COR-L47 (cell line): ENCODE results near the gene IL1A.

Source experiments
- DNase-seq: peaks from one replicate; lab custom pipeline; 2025; lab: John Stamatoyannopoulos, UW

IL1A gene

GRCh38 chr2:112792419-112792818 lies 8.1 kb upstream of the IL1A start:
- DNase-seq = no peak

GRCh38 chr2:112791693-112792230 lies 7.5 kb upstream of the IL1A start:
- no peak for DNase-seq

DNA sequence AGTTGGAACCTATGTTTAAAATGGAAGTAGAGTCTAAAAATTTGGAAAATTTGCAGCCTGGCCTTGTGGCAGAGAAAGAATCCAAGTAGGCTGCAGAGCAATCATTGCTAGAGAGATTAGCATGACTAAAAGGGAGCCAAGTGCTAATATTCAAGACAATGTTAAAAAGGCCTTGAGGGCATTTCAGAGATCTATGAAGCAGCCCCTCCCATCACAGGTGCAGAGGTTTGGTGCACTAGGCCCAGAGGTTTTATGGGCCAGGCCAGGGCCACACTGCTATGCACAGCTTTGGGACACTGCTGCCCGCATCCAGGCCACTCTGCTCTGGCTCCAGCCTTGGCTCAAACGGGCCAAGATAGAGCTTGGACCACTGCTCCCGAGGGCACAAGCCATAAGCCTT lies 6.7 kb upstream of the IL1A start:
- DNase-seq = no peak

- no peak for DNase-seq
These were observed 6.0 kb upstream of the IL1A start for GRCh38 chr2:112790305-112790704.

- no peak for DNase-seq
These were observed 4.9 kb upstream of the IL1A start for GRCh38 chr2:112789186-112789585.

GRCh38 chr2:112788653-112789052 lies 4.4 kb upstream of the IL1A start:
- DNase-seq = no peak

GRCh38 chr2:112787729-112788393 lies 3.6 kb upstream of the IL1A start:
- no peak for DNase-seq

DNA sequence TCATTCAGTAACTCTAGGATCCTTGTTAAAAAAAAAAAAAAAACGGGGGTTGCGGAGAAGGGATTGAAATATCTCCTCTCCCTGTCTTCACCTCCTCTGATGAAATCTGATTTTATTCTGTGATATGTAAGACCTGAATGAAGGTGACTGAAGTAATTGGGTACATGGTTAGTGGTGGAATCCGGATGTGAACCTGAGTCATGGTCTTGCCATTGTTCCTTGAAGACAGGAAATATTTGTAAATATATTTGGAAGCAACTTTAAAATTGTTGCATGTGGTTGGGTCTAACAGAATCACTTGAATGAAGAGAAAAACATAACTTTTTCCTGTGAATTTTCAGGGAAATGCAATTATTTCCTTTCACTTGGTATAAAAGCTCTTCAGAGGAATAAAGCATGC lies 3.0 kb upstream of the IL1A start:
- DNase-seq = no peak

- DNase-seq = no peak
These were observed 1.0 kb downstream of the IL1A start for GRCh38 chr2:112783187-112783714.

DNA sequence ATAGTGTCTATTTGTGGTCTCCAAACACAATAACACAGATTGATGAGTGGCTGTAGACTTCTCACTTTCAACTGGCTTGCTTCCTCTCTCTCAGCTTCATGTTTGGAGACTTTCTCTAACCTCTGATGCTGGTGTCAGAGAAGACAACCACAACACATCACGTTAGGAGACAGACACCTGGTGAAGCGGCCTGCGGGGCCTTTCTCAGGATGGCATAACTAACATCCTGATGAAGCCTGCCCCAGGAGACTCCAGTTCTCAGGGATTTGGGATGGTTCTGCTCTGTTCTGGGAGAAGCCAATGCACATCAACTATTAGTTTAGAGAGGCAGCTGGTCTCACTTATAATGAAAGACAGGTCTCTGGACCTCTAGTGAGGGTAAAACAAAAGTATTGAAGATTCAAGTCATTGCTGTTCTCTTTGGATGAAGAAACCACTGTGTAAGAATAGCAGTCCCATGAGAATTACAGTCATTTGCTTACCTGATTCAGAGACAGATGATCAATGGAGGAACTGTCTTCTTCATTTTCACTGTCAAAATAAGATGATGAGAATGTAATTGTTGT lies 2.0 kb downstream of the IL1A start:
- no peak for DNase-seq

DNA sequence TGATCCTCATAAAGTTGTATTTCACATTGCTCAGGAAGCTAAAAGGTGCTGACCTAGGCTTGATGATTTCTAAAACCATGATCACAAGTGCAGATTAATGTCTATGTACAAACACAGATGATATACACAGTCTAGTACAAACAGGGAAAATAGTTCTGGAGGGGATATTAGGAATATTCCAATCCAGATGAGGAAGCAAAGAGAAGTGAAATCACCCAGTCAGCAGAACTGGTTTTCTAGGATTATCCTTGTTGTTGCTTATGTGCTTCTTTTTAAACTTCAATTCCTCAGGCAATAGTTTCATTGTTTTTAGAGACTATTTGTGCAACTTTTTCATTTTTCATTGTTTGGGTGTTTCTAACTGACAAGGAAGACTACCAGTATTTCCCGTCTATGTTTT lies 4.7 kb downstream of the IL1A start:
- no peak for DNase-seq

DNA sequence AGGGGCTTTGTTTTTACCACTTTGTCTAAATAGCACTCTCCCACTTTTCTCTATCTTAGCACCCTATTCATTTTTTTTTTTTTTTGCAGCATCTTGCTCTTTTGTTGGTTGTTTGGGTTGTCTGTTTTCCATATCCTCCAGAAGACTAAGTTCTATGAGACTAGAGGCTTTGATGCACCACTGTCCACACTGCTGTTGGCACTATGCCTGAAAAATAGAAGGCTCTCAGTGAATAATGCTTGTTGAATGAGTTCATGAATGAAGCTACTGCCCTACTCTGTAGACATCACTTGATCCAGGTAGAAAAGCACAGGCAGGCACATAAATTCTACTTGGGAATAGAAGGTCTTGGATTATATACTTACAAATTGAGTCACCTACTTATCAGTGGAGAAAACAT lies 7.3 kb downstream of the IL1A start:
- DNase-seq = no peak

- DNase-seq = no peak
These were observed 8.2 kb downstream of the IL1A start for GRCh38 chr2:112776113-112776512.

DNA sequence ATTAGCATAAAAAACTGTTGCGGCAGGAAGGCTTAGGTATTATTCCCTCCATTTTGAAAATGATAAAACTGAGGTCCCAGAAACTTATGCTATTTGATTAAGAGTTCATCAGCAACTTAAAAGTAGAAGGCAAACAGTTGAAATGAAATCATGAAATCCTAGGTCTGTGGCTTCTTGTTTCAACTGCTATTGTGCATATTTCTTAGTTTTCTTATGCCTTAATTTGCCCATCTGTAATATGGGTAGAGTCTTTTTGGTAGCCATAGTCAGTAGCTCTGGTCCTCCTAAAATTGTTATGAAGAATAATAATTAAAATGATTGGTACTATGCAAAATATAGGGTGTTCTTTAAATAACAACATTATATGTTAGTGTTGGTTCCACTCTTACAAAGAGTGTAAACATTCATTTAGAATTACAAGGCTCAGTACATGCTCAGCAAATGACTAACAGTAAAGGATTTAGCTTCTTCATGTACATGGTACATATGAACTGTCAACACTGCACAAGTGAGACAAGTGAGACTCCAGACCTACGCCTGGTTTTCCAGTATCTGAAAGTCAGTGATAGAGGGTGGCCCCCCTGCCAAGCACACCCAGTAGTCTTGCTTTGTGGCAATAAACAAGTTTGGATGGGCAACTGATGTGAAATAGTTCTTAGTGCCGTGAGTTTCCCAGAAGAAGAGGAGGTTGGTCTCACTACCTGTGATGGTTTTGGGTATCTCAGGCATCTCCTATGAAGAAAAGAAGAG lies 9.6 kb downstream of the IL1A start:
- DNase-seq = no peak

GRCh38 chr2:112773556-112773955 lies 10.7 kb downstream of the IL1A start:
- no peak for DNase-seq

DNA sequence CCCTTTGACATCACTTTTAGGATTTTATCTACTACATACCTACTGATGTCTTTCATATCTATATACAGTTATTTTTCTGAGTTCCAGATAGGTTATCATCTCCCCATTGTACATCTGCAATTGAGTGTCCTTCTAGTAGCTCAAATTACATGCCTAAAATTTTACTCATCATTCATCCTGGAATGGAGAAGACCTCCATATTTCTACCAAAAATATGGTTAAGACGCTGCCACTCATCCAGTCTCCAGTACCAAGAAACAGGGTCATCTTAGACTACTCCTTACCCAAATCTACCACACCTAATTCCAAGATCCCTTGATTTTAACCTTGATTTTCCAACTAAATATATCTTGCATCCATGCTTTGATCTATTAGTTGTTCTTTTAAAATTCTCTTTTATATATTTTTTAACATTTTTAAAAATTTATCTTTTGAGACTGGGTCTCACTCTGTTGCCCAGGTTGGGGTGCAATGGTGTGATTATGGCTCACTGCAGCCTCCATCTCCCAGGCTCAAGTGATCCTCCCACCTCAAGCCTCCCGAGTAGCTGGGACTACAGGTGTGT lies 11.3 kb downstream of the IL1A start:
- no peak for DNase-seq

GRCh38 chr2:112772322-112772721 lies 12.0 kb downstream of the IL1A start:
- DNase-seq = no peak

DNA sequence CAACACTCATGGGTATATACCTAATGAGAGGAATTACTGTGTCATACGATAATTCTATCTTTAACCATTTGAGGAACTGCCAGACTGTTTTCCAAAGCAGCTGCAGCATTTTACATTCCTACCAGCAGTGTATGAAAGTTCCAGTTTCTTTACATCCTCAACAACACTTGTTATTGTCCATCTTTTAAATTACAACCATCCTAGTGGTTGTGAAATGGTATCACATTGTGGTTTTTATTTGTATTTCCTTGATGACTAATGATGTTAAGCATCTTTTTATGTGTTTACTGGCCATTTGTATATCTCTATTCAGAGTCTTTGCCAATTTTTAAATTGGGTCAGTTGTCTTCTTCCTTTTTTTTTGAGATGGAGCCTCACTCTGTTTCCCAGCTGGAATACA lies 15.9 kb downstream of the IL1A start:
- no peak for DNase-seq

DNA sequence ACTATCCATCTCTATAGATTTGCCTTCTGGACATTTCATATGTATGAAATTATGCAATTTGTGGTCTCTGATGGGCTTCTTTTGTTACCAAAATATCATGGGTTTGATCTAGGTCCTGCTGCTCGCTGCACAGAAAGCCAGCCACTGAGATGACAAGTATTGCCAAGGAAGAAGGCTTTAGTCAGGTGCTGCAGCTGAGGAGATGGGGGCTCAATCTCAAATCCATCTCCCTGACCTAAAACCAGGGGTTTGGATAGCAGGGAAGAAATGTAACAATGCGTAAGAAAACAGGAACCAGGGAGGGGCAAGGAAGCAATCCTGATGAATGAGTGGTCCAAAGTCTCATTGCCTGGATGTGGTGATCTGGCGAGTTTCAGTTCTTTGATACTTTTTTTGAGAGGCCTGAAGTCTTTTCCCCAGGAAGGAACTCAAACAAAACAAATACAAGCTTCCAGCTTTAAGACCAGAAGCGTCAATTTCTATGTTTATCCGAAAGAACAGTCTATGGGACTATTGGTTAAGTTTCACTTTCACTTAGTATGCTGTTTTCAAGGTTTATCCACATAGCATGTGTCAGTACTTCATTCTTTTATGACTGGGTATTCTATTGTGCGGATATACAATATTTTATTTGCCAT lies 16.5 kb downstream of the IL1A start:
- DNase-seq = no peak

- DNase-seq = no peak
These were observed 19.0 kb downstream of the IL1A start for GRCh38 chr2:112765251-112765650.

GRCh38 chr2:112764071-112765044 lies 19.9 kb downstream of the IL1A start, which contains the start of gene CKAP2L:
Gene CKAP2L, minus strand, starts transcription at chr2:112764609. Its CDS starts 11 bp downstream, at chr2:112764598.
- DNase-seq = peak; percentile 99
